ENCODE data around the gene MRPL20.

DNA sequence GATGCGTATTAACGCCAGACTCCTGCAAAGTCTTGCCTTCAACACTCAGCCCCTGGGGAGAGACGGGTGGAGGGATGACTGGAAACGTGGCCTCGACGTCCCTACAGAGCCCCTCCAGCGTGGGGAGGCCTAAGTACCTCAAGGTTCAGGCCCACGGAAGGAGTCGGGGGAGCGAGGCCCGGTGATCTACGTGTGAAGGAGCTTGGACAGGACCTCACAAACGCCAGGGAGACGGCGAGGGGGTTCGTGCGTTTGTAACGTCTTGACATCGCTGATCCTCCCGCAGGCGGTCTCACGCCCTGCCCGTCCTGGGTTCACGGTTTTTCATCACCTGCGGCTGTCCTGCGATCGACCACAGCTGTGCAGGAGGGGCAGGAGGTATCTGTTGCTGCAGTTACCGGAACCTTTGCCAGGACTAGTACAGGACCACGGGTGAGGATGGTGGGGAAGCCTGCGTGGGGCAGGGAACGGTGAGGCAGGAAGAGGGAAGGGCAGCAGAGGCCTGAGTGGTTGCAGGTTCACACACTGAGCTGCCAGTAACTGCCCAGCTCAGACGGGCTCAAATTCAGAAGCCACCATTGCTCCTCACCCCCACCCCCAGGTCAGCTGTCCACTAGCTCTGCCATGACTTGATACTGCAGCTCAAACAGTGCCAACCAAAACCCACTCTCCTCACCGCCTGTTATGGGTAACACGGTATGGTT, 7.1 kb downstream of the MRPL20 start:
- TF ChIP-seq EP300 (IDR thresholded peaks at IDR 0.05; ENCODE audit: borderline replicate concordance) (no peak), TEAD4 (IDR thresholded peaks at IDR 0.05) (no peak), FOXM1 (IDR thresholded peaks at IDR 0.05; ENCODE audit: borderline replicate concordance, low read depth) (no peak), TCF12 (IDR thresholded peaks at IDR 0.05; ENCODE audit: low read depth) (no peak)

Measured in Ishikawa (cell line).